Panc1 (cell line): ENCODE data around the gene ARHGAP44. TPM values are rescaled to one million over a fixed set of nuclear protein-coding genes. Genes with fewer than 3 reads are reported as not detected.

Experiments used
- ATAC-seq: fragments of 200-7000 bp; cut with Tn5 transposase; 2 replicates; pipeline ENCODE4 v1.9.1; 2020; ENCODE audit warnings: mild to moderate bottlenecking, moderate library complexity
- BruUV-seq: library from RNA; stranded (reverse); fragments of 400-500 nt; replicated peaks from 2 replicates; lab custom pipeline; 2021; lab: Mats Ljungman, UMichigan
- CTCF ChIA-PET: fragments of 300-600 bp; sonication (Branson Sonifier 250); formaldehyde crosslinking; loops from one replicate; lab custom pipeline; 2022; ENCODE audit warnings: antibody characterized with exemption; lab: Charles Lee
- POLR2A ChIA-PET: fragments of 300-600 bp; sonication (Branson Sonifier 250); formaldehyde crosslinking; loops from one replicate; lab custom pipeline; 2022; ENCODE audit warnings: antibody characterized with exemption; lab: Charles Lee
- DNase-seq: peaks from one replicate; pipeline ENCODE4 v3.0.0-alpha.2; 2010; ENCODE audit warnings: low read depth, low spot score
- H3K27ac ChIP-seq: 2 replicates; pipeline ENCODE4 v1.5.1; 2011; ENCODE audit warnings: mild to moderate bottlenecking, low read length, inconsistent platforms
- H3K27me3 ChIP-seq: fragments of 200-500 bp; sonication (Bioruptor generic); 2 replicates; pipeline ENCODE4 v1.6.0; 2014; ENCODE audit warnings: low read length, inconsistent platforms; ENCODE audit not compliant: control insufficient read depth, insufficient read depth
- H3K36me3 ChIP-seq: fragments of 200-500 bp; sonication (Bioruptor generic); 2 replicates; pipeline ENCODE4 v1.5.1; 2014; ENCODE audit warnings: inconsistent platforms, mild to moderate bottlenecking, low read length, moderate library complexity; ENCODE audit not compliant: control insufficient read depth, insufficient read depth
- H3K4me1 ChIP-seq: 2 replicates; pipeline ENCODE4 v1.5.1; 2011; ENCODE audit warnings: inconsistent platforms, mild to moderate bottlenecking, low read length, moderate library complexity; ENCODE audit not compliant: control insufficient read depth, insufficient read depth
- H3K4me3 ChIP-seq, 2 experiments: 2 replicates each; pipeline ENCODE4 v1.5.1; 2011 to 2012; ENCODE audit warnings: low read depth in 2 of 2, low read length in 2 of 2, mild to moderate bottlenecking in 2 of 2, inconsistent platforms in 1 of 2, moderate library complexity in 1 of 2
- H3K9me3 ChIP-seq: fragments of 200-500 bp; sonication (Bioruptor generic); 2 replicates; pipeline ENCODE4 v1.5.1; 2014; ENCODE audit warnings: low read depth, mild to moderate bottlenecking, inconsistent platforms, low read length, moderate library complexity; ENCODE audit not compliant: control insufficient read depth, insufficient read depth
- POLR2AphosphoS5 ChIP-seq: IDR thresholded peaks from 2 replicates; pipeline ENCODE4 v1.6.1; 2012; ENCODE audit warnings: mild to moderate bottlenecking, low read depth, low read length, moderate library complexity
- SIN3A ChIP-seq: IDR thresholded peaks from 2 replicates; pipeline ENCODE4 v1.6.1; 2012; ENCODE audit warnings: low read depth, mild to moderate bottlenecking, low read length, moderate library complexity, borderline replicate concordance; ENCODE audit not compliant: insufficient read depth
- TCF7L2 ChIP-seq: IDR thresholded peaks from 2 replicates; pipeline ENCODE4 v1.6.1; 2011; ENCODE audit warnings: mild to moderate bottlenecking, low read depth, low read length, inconsistent platforms
- in situ Hi-C: cut with HindIII; loops from 2 replicates; pipeline ENCODE4 v1.10.0; 2016; ENCODE audit warnings: low sequenced_read_pairs, low pct_unique_long_range_greater_than_20kb
- intact Hi-C: fragments of 100-400 bp; cut with micrococcal nuclease; formaldehyde crosslinking; loops from one replicate; pipeline ENCODE4 v1.10.0; 2022; ENCODE audit not compliant: unreplicated experiment
- total RNA-seq: library from RNA; stranded (reverse); gene quantifications from one replicate; pipeline ENCODE4 v1.2.1, GENCODE V29; 2021; ENCODE audit not compliant: unreplicated experiment
- TF ChIP-seq, protein P1 (sequence below): fragments of 450-650 bp; IDR thresholded peaks from 2 replicates; pipeline ENCODE4 v1.5.1; 2017; ENCODE audit warnings: mild to moderate bottlenecking
- TF ChIP-seq, protein P2 (sequence below), 2 experiments: IDR thresholded peaks; 2 replicates each; pipeline ENCODE4 v1.6.1; 2011 to 2012; ENCODE audit warnings: low read depth in 2 of 2, control low read depth in 1 of 2, low read length in 1 of 2, mild to moderate bottlenecking in 1 of 2, moderate library complexity in 1 of 2; ENCODE audit not compliant: insufficient read depth in 1 of 2

Gene ARHGAP44
- total RNA-seq, 1 experiment from 2014 or later = 0.80 TPM

DNA sequence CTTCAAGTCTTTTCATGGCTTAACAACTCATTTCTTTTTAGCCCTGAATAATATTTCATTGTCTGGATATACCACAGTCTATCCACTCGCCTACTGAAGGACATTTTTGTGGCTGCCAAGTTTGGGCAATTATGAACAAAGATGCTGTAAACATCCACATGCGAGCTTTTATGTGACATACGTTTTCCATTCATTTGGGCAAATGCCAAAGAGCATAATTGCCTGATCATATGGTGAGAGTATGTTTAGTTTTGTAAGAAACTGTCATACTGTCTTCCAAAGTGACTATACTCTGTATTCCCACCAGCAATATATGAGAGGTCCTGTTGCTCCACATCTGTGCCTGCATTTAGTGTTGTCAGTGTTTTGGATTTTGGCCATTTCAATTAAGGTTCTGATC, 147.2 kb downstream of the ARHGAP44 start:
- DNase-seq (no peak), ATAC-seq (no peak)
- Histone ChIP-seq H3K4me3 (no peak overlapping the region), H3K9me3 (no peaks in the 10 kb centered on the region), H3K27me3 (no peaks in the 10 kb centered on the region), H3K4me1 (no peaks in the 10 kb centered on the region), H3K36me3 (no peaks in the 10 kb centered on the region), H3K27ac (no peak overlapping the region)
- ChIA-PET CTCF (no interaction called here), POLR2A (no interaction called here)
- TF ChIP-seq, protein P1, sequence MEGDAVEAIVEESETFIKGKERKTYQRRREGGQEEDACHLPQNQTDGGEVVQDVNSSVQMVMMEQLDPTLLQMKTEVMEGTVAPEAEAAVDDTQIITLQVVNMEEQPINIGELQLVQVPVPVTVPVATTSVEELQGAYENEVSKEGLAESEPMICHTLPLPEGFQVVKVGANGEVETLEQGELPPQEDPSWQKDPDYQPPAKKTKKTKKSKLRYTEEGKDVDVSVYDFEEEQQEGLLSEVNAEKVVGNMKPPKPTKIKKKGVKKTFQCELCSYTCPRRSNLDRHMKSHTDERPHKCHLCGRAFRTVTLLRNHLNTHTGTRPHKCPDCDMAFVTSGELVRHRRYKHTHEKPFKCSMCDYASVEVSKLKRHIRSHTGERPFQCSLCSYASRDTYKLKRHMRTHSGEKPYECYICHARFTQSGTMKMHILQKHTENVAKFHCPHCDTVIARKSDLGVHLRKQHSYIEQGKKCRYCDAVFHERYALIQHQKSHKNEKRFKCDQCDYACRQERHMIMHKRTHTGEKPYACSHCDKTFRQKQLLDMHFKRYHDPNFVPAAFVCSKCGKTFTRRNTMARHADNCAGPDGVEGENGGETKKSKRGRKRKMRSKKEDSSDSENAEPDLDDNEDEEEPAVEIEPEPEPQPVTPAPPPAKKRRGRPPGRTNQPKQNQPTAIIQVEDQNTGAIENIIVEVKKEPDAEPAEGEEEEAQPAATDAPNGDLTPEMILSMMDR = no peak
- no peak for TF ChIP-seq POLR2AphosphoS5
- TF ChIP-seq, protein P2, sequence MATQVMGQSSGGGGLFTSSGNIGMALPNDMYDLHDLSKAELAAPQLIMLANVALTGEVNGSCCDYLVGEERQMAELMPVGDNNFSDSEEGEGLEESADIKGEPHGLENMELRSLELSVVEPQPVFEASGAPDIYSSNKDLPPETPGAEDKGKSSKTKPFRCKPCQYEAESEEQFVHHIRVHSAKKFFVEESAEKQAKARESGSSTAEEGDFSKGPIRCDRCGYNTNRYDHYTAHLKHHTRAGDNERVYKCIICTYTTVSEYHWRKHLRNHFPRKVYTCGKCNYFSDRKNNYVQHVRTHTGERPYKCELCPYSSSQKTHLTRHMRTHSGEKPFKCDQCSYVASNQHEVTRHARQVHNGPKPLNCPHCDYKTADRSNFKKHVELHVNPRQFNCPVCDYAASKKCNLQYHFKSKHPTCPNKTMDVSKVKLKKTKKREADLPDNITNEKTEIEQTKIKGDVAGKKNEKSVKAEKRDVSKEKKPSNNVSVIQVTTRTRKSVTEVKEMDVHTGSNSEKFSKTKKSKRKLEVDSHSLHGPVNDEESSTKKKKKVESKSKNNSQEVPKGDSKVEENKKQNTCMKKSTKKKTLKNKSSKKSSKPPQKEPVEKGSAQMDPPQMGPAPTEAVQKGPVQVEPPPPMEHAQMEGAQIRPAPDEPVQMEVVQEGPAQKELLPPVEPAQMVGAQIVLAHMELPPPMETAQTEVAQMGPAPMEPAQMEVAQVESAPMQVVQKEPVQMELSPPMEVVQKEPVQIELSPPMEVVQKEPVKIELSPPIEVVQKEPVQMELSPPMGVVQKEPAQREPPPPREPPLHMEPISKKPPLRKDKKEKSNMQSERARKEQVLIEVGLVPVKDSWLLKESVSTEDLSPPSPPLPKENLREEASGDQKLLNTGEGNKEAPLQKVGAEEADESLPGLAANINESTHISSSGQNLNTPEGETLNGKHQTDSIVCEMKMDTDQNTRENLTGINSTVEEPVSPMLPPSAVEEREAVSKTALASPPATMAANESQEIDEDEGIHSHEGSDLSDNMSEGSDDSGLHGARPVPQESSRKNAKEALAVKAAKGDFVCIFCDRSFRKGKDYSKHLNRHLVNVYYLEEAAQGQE (IDR thresholded peaks at IDR 0.05; ENCODE audit: insufficient read depth in 1 of 2, low read depth in 2 of 2, low read length in 1 of 2) = no peak
- no peak for TF ChIP-seq SIN3A
- TF ChIP-seq TCF7L2 = no peak
- in situ Hi-C loops (no loop called here), intact Hi-C loops (no loop called here)
- no TSS peak for BruUV-seq

DNA sequence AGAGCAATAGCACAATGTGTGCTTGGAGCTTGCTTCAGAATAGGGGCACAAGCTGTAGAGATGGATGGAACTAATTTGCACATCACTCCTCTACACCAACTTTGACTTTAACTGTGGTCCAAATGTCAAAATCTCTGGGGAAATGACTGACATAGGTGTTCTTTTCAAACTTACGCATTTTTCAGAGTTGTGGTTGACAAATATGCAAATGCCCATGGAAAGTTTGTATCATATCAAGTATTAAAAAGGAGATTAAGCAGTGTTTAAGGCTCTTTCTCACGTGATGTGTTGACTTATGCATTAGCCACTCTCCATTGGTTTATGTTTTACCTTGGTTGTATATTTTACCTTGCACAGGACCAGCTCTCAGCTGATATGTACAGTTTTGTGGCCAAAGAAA, 151.4 kb downstream of the ARHGAP44 start:
- no peaks in the 10 kb centered on the region for H3K27me3 ChIP-seq
- DNase-seq (no peak), ATAC-seq (no peak)
- no peaks in the 10 kb centered on the region for H3K9me3 ChIP-seq
- in situ Hi-C loops (no loop called here), intact Hi-C loops (no loop called here)
- H3K27ac ChIP-seq = no peak overlapping the region
- no peak for TF ChIP-seq POLR2AphosphoS5
- TF ChIP-seq, protein P1 = no peak
- BruUV-seq = no TSS peak
- CTCF ChIA-PET = no interaction called here
- H3K36me3 ChIP-seq = no peaks in the 10 kb centered on the region
- POLR2A ChIA-PET = no interaction called here
- H3K4me3 ChIP-seq = no peak overlapping the region
- H3K4me1 ChIP-seq = no peaks in the 10 kb centered on the region
